ENCODE data around the gene SPATA31C2.
"Not testable (repeated sequence)": the region's sequence is repeated elsewhere in the genome, so short reads cannot be mapped to it uniquely, and the experiment has no call there.

SPATA31C2 gene

GRCh38 chr9:88138375-88138774, at the start of gene SPATA31C2:
Gene SPATA31C2, minus strand, starts transcription at chr9:88138475. Its CDS starts 29 bp downstream, at chr9:88138446.
- DNase-seq (ENCODE audit: low spot score): not testable (repeated sequence)

GRCh38 chr9:88187631-88188030, 49.4 kb upstream of the SPATA31C2 start:
- no peak for DNase-seq (ENCODE audit: low spot score)

- DNase-seq (ENCODE audit: low spot score): no peak
Measured at GRCh38 chr9:88186495-88187110, 48.3 kb upstream of the SPATA31C2 start.

- no peak for DNase-seq (ENCODE audit: low spot score)
Measured at GRCh38 chr9:88184976-88185375, 46.7 kb upstream of the SPATA31C2 start.

- no peak for DNase-seq (ENCODE audit: low spot score)
Measured at GRCh38 chr9:88183798-88184495, 45.7 kb upstream of the SPATA31C2 start.

- no peak for DNase-seq (ENCODE audit: low spot score)
Measured at GRCh38 chr9:88182501-88182900, 44.2 kb upstream of the SPATA31C2 start.

- DNase-seq (ENCODE audit: low spot score): no peak
Measured at GRCh38 chr9:88180081-88180765, 41.9 kb upstream of the SPATA31C2 start.

- no peak for DNase-seq (ENCODE audit: low spot score)
Measured at GRCh38 chr9:88179062-88179521, 40.8 kb upstream of the SPATA31C2 start.

- DNase-seq (ENCODE audit: low spot score): no peak
Measured at GRCh38 chr9:88178641-88179040, 40.4 kb upstream of the SPATA31C2 start.

GRCh38 chr9:88177371-88177770, 39.1 kb upstream of the SPATA31C2 start:
- DNase-seq (ENCODE audit: low spot score): peak; percentile 19

- no peak for DNase-seq (ENCODE audit: low spot score)
Measured at GRCh38 chr9:88174324-88174723, 36.0 kb upstream of the SPATA31C2 start.

GRCh38 chr9:88173378-88173999, 35.2 kb upstream of the SPATA31C2 start:
- DNase-seq (ENCODE audit: low spot score): peak; percentile 29

- no peak for DNase-seq (ENCODE audit: low spot score)
Measured at GRCh38 chr9:88169700-88170099, 31.4 kb upstream of the SPATA31C2 start.

GRCh38 chr9:88168564-88168963, 30.3 kb upstream of the SPATA31C2 start:
- no peak for DNase-seq (ENCODE audit: low spot score)

- no peak for DNase-seq (ENCODE audit: low spot score)
Measured at GRCh38 chr9:88166660-88167059, 28.4 kb upstream of the SPATA31C2 start.

- DNase-seq (ENCODE audit: low spot score): no peak
Measured at GRCh38 chr9:88164850-88165249, 26.6 kb upstream of the SPATA31C2 start.

GRCh38 chr9:88161144-88161543, 22.9 kb upstream of the SPATA31C2 start:
- DNase-seq (ENCODE audit: low spot score): no peak

GRCh38 chr9:88143957-88144625, 5.8 kb upstream of the SPATA31C2 start:
- DNase-seq (ENCODE audit: low spot score): no peak

GRCh38 chr9:88143179-88143578, 4.9 kb upstream of the SPATA31C2 start:
- DNase-seq (ENCODE audit: low spot score): no peak

GRCh38 chr9:88133552-88133951, 4.7 kb downstream of the SPATA31C2 start:
- DNase-seq (ENCODE audit: low spot score): not testable (repeated sequence)

- not testable (repeated sequence) for DNase-seq (ENCODE audit: low spot score)
Measured at GRCh38 chr9:88129556-88129955, 8.7 kb downstream of the SPATA31C2 start.

Data from globus pallidus (tissue), 1 donor.